Stimulated activated CD8-positive, alpha-beta memory T cell treated with anti-CD3 and anti-CD28 coated beads, Interleukin-2, amount 100 ng/mL, for 48 hours (primary cell): ENCODE results near the gene SYF2.

Source experiments
- DNase-seq, 2 donors: peaks; one replicate each; pipeline ENCODE4 v3.0.0-alpha.2; 2020; ENCODE audit warnings: low read depth in 2 of 2

The SYF2 gene

DNA sequence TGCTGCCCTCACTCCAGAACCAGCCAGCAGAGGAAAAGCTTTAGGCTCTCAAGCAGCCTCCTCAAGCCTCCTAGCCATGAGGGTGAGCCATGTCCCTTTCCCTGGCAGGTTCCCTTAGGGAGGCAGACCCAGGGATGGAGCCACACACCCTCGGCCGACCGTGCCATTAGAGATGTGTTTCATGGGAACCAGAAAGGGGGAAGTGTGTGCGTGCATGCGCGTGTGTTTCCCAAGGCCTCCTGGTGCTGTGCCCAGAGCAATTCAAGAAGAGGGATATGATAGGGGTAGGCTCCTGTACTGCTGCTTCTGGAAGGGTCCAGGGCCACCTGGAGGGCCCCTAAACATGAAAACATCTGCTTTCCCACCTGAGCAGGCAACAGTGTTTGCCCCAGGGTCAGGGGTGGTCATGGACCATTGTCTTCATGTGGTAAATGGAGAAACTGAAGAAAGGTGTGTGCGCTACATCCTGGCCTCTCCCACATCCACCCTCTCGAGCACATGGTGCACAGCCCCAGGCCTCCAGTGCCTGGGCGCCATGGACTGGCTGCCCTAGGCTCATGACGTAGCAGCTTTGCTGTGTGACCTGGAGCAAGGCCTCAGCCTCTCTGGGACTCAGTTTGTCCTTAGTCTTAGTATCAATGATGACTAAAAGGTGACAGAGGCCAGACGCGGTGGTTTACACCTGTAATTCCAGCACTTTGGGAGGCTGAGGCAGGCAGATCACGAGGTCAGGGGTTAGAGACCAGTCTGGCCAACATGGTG is 48.1 kb downstream of the SYF2 start:
- DNase-seq: no peak

DNA sequence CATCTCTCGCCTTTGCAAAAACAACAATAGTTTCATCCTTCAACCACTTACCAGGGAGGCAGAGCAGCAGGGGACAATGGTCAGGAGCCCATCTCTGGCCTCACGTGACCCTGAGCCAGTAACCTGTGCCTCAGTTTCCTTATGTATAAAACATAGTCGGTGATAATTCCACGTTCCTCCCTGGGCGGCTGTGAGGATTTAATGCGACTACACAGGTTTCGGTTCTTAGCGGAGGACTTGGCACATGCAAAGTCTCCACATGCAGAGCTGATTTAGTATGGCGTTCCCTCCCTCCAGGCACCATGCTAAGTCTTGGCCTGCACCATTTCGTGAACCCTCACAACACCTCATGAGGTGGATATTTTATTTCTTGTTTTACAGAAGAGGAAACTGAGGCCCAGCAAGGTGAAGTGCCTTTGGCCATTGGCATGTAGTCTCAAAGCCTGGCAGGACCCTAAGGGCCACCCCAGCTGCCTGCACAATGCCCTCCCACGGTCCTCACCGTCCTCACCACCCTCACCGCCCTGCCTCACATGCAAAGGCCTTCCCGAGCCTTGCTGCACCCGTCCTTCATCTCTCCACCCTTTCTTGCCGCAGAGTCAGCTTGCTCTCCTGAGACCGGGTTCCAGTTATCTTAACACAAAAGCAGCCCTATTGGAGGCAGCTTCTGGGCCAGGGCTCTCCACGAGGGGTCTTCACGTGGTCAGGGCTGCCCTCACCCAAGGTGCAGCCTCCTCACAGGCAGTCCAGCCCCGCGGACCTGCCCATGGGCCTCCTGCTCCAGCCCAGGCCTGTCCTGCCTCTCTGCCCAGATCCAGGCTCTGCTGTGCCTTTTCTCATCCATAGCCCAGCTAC is 48.9 kb downstream of the SYF2 start:
- DNase-seq: no peak

DNA sequence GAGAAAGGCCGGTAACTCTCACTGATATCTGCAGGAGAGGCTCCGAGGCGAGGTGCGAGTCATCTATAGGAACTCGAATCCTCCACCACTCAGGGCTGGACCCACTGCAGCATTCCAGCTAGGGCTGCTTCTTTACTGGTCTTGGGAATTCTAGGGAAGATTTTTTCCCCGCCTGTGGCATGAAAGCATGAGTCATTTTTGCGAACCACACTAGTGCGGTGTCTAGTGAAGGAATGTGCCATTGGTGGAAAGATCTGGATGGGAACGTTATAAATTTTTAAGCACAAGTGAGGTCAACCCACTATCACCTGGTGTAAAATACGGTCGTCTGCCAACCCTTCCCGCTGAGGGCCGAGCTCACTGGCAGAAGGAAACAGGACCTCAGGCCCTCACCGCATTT is 49.7 kb downstream of the SYF2 start:
- no peak for DNase-seq

DNA sequence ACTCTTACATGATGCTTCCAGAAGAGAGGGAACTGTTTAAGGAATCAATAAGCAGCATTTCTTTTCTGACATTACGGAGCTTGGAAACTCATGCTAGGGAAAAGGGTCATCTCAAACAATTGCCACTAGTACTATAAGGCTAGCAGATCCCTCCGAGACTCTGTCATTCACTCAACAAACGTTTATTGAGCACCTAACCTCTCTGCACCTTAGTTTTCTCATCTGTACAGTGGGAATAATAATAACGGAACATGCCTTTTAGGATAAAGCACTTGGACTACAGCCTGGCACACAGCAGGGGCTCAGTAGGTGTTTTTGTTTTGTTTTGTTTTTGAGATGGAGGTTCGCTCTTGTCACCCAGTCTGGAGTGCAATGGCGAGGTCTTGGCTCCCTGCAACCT is 51.3 kb downstream of the SYF2 start:
- DNase-seq: no peak

DNA sequence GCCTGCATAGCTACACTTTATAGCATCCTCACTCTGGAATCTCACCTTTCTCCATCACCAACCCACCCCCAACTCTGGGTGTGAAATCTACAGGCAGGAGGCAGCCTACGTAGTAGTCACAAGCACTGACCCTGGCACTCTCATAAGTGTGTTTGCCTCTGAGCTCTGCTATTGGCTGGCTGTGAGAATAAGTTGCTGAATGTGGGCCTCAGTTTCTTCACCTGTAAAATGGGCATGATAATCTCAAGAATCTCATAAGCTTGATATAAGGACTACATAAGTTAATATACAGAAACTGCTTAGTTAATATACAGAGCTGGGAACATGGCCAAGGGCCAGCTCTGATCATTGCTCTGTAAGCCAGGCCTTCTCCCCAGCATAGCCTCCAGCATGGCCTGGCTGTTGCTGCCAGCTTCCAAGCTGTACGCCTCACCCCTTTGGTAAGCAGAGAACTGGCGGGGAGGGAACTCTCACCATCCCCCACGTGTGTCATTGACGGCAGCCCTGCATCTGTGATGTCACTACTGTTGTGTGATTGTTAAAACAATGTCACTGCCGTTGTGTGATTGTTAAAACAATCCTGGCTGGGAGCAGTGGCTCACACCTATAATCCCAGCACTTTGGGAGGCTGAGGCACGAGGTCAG is 53.3 kb downstream of the SYF2 start:
- no peak for DNase-seq

DNA sequence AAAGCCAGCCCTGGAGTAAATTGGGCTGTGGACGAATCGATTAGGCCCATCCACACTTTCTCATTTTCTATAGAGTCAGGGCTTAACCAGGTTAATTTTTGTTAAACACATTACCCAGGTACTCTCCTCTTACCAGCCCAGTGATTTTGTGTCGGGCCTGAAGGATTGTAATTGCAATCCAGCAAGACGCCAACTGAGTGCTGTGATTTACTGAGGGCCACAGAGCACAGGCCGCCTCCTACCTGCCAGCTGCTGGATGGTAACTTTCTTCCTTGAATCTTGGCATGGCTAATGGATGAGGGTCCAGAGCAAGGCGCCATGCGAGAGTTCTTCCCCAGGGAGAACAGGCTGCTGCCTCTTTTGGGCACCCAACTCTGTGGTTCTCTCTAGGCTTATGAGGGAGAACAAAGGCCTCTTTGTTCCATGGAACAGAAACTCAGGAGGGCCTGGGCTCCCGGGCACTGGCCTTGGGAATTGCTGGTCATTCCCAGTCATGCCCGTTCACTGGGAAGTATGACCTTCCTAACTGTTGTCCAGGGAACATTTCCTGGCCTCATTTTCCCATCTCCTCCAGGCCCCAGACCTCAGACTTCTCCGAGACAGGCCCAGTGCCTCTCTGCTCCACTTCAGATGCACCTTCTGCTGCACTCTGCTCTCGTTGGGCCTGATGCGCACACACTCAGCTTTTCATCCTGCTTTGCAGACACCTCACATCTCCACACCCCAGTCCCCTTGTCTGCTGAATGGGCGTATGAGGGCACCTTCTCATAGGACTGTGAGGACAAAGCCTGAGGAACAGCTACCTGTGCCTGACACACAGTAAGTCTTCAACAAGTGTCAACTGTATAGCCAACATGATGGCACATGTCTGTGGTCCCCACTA is 57.3 kb downstream of the SYF2 start:
- DNase-seq: no peak

DNA sequence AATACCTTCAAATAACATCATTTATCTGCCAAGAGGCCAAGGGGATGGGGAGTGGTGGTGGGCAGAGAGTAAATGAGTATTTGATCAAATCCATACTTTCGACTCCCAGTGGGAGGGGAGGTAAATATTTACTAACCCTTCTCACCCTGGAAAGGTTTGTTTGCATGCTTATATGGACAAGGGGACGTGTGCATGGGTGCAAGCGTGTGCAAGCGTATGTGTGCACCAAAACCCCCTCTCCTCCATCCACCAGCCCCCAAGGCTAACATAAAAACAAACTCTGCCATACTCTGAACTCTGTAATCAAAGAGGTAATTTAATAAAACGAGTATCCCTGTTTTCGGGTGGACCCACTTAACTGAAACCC is 58.0 kb downstream of the SYF2 start:
- DNase-seq: no peak

DNA sequence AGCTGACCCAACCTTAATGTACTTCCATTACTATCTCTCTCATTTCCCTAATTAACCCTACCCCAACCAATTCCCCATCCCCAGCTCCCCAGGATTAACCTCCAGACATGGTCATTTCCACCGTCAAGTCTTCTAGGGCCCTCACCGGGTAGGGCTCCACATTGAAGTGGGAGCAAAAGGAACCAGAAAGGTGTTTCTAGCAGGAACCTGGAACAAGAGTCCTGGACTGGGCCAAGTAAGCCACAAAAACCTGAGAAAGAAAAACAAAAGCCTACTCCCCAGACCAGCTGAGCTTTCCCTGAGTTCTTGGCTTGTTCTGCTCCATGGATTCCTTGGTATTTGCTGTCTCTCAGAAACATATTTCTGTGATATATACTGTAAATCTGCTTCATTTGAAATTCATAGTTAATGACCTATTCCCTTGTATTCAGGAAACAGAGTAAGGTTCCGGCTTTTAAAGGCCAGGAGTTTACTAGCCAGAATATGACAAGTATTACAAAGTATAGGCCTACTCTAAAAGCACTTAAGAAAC is 58.4 kb downstream of the SYF2 start:
- DNase-seq: no peak
